T47D (cell line): ENCODE measurements around the gene TCOF1.
A peak's percentile ranks its signal among the peaks of the same experiment; 100 is the strongest.

ENCODE experiments used
- DNase-seq, 2 experiments: peaks; one replicate each; pipeline versions ENCODE4 v3.0.0 to v3.0.0-alpha.2; 2011 to 2012; ENCODE audit warnings: low read depth in 1 of 2, low spot score in 1 of 2
- JUND ChIP-seq: IDR thresholded peaks from 2 replicates; pipeline ENCODE4 v1.6.1; 2012; ENCODE audit warnings: low read depth
- in situ Hi-C: cut with HindIII; loops from 2 replicates; pipeline ENCODE4 v1.10.0; 2016; ENCODE audit warnings: low sequenced_read_pairs, low pct_unique_long_range_greater_than_20kb

Gene TCOF1

DNA sequence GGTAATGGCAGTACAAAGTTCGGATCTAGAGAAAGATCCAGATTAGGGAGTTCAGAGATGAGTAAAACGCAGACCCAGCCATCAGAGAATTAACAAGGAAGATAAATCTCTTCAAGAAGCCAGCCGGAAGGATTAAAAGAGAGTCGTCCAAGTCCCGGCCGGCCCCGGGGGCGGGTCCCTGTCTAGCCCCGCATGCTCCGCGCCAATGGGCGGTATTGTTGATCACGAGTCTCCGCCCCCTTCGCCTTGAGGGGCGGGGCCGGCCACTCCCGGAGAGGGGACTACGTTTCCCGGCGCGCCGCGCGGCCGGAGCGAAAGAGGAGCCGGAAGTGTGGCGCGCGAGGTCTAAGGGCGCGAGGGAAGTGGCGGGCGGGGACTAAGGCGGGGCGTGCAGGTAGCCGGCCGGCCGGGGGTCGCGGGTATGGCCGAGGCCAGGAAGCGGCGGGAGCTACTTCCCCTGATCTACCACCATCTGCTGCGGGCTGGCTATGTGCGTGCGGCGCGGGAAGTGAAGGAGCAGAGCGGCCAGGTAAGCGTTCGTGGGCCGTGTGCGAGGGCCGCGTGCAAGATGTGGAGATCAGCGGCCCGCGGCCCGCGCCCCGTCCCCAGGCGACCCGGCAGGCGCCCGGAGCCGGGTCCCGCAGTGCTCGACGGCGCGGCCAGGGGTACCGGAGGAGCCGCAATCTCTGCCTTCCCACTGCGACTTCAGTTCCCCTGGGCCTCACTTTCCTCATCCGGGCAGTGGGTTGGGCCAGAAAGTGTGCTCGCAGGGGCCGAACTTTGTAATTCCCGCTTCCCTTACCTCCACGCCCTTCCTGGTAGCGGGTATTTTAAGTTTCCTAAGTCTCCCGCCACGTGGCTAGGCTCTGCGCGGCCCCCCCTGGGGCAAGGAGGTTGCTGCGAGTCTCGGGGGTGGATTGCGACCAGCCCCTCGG lies at the start of gene TCOF1:
Gene TCOF1, plus strand, starts transcription at position 372 of the 935 bp plus-strand sequence. Its CDS starts 50 bp downstream, at position 422.
- peak; percentile 85 to 98 for DNase-seq
- TF ChIP-seq JUND, result no peak
- in situ Hi-C loops, result no loop called here

DNA sequence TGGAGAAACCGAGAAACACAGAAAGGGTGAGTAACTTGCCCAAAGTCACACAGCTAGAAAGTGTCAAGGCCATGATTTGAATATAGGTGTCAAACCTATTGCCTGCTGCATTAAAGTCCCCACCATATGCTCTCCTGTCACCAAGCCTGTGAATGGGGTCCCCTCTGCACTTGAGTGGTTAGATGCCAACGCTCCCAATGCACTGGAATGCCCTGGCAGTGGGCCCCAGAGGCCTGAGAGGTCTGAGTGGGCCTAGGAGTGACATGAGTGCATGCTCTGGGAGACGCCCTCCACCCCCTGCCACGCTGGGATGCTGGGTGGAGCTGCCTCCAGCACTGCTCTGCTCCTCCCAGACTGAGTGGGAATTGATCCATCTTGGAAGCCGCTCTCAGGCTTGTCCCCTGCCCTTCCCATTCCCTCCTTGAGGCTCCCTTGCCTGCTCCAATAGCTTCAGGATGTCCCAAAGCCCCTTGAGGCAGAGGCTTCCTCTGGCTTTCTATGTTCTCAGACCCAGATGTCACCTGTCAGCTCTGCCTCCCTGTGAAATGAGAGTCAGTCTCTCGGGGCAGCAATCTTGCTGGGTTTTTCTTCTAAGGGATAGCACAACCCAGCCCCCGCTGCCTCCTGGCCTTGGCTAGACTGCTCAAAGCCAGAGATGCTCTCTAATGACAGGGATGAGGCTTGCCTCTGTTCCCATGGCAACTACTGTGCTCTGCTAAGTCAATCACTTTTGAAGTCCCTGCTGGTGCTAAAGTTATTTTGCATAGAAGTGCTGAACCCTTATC lies 48.2 kb upstream of the TCOF1 start:
- no peak for DNase-seq
- in situ Hi-C loops, result no loop called here
- no peak for TF ChIP-seq JUND

DNA sequence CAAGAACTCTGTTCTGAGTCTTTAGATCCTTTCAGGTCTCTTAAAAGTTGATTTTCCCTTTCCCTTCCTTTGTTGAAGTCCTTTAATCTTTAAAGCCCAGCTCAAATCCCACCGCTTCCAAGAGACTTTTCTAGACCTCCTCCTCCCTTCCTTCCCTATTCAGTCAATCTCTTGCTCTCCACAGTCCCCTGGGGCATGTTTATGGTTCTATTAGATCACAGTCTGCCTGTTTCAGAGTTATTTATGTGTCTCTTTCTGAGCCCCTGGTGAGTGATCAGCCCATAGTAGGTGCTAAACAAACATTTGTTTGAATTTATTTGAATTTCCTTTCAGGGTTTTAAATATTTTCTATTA lies 47.6 kb upstream of the TCOF1 start:
- in situ Hi-C loops, result no loop called here
- no peak for DNase-seq
- TF ChIP-seq JUND, result no peak

GRCh38 chr5:150310246-150310645 lies 47.3 kb upstream of the TCOF1 start:
- no peak for DNase-seq
- in situ Hi-C loops, result no loop called here
- TF ChIP-seq JUND, result no peak

DNA sequence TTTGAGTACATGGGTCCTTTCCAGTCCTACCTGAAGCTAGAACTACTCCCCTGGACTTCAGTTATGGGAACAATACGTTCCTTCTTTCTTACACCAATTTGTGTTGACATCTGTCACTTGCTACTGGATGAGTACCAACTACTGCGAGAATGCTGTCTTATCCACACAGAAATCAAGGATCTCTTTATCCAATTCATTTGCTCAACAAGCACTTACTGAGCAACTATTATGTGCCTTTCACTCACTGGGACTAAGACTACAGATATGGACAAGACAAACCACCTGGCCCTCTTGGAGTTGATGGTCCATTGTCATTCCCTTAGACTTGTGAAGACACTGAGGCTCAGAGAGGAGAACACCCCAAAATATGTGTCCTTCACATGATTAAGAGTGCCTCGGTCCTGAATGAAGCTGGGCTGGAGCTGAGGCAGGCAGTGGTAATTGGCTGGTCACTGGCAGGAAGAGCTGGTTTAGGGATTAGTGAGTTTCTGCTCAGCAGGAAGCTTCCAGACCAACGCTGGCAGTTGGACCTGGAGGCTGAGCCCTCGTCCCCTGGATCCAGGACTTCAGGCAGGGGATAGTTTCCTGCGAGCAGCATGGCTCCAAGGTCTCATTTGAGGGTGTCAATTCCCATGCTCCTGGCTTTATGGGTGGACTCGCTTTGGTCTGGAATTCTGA lies 46.3 kb upstream of the TCOF1 start:
- in situ Hi-C loops, result no loop called here
- TF ChIP-seq JUND, result no peak
- DNase-seq, result no peak

- TF ChIP-seq JUND, result no peak
- in situ Hi-C loops, result no loop called here
- no peak for DNase-seq
These were observed 45.0 kb upstream of the TCOF1 start for GRCh38 chr5:150312518-150312917.

- no peak for TF ChIP-seq JUND
- DNase-seq, result no peak
- in situ Hi-C loops, result no loop called here
These were observed 44.0 kb upstream of the TCOF1 start for GRCh38 chr5:150313501-150313900.

DNA sequence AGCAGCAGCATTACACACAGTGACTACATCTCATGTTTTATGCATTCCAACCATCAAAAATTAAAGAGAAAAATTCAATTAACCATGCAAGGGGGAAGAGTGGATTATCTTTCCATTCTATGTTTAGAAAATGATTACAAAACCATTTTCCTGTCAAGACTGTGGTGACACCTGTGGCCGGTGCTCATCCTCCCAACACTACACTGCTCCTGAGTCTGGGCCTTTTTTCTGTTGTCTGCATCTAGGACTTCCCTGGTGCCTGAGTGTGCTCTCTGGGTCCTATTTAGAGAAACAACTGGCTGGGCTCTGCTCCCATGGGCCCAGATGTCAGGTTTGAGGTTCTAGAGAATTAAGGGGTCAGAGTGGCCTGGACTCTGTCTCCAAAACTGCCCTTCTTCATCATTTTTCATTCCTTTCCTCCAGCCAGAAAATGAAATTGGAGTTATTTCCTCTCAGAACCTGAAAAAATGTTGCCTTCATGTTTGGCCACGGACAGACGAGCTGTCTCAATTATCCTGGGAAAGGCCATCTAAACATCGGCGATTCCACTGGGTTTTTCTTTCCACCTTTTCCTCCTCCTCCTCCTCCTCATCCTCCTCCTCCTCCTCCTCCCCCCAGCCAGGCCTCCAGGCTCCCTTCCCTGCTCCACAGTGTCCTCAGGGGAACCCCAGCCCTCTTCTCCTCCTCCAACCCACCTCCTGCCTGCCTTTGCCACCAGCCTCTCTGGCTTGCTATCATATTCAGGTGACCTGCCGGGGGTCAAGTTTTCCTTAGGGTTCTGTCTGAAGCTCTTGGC lies 43.4 kb upstream of the TCOF1 start:
- TF ChIP-seq JUND, result no peak
- in situ Hi-C loops, result no loop called here
- no peak for DNase-seq

DNA sequence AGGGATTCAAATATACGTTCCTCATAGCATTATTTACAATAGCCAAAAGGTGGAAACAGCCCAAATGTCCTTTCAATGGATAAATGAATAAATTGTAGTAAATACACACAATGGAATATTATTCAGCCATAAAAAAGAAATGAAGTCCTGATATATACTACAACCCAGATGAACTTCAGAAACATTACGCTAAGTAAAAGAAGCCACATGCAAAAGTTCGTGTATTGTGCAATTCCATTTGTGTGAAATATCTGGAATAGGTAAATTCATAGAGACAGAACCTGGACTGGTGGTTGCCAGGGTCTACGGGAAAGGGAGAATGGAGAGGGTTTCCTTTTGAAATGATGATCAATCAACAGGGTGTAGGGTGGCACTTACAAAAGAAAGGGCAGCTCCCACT lies 42.3 kb upstream of the TCOF1 start:
- in situ Hi-C loops, result no loop called here
- no peak for DNase-seq
- TF ChIP-seq JUND, result no peak

- no peak for TF ChIP-seq JUND
- DNase-seq, result no peak
- in situ Hi-C loops, result no loop called here
These were observed 41.2 kb upstream of the TCOF1 start for GRCh38 chr5:150316320-150316719.

DNA sequence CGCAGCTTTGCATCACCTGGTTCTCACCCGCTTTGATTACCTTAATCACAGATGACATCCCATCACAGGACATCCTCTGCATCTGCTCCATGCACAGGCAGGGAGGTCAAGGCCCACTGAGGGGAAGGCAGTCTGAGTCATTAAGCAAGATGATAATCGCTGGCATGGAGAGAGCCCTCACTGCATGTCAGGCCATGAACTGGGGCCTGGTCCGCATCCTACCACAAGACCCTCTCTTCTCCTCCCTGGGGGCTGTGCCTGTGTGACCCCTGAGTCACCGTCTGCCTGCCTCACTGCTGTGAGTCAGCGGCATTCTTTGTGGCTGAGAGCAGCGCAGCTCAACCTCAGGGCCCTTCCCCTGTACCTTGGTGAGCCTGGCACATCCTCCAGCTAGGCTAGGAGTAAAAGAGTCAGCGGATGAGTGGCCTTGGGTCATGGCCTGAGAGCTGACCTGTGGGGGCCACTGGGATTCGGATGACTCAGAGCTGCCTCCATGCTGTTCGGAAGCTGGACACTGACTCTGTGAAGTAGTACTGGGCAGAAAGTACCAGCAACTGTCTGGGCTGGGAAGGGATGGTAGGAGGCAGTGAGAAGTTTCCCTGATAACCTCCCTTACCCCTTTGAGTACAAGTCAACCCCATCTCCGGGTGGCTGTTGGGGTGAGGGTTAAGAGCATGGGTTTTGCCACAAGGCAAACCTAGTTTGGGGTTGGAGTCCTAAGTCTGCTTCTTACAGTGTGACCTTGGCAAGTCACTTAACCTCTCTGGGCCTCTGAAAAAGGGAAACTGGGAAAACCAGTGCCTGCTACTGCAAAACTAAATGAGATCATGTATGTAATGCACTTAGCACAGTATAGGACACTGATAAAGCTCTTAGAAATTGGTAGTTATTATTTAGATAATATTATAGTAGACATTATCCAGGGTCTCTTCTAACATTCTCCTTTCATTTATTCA lies 40.2 kb upstream of the TCOF1 start:
- no peak for TF ChIP-seq JUND
- DNase-seq, result no peak
- in situ Hi-C loops, result no loop called here
